Measurements from ENCODE around the gene VPS26A.
"Not testable (repeated sequence)": the region's sequence is repeated elsewhere in the genome, so short reads cannot be mapped to it uniquely, and the experiment has no call there.

VPS26A gene

DNA sequence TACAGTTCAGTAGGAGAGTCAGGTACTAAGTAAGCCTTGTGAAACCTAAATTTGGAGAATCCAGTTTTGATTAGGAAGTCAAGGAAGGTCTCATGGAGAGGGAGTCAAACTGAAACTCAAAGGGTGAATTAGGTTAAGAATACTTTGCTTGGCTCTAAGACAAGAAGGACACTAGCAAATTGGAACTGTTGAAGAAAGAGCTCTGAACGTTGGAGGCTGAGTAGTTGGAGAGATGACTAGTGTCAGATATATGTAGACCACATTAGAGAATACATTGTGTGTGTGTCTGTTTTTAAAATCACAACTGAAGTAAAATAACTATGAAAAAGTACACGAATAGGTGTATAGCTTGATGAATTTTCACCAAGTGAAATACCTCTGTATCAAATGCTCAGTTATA, 6.3 kb downstream of the VPS26A start:
- H3K4me3 ChIP-seq (ENCODE audit: low read depth, low read length): no peak overlapping the region
- no peak for TF ChIP-seq MAX (IDR thresholded peaks at IDR 0.05; ENCODE audit: low read depth, low read length)
- TF ChIP-seq POLR2A (IDR thresholded peaks at IDR 0.05; ENCODE audit: extremely low read depth, insufficient read length): no peak
- TF ChIP-seq MYC (IDR thresholded peaks at IDR 0.05; ENCODE audit: low read depth, low read length): no peak
- no peak for TF ChIP-seq CTCF (IDR thresholded peaks at IDR 0.05; ENCODE audit: low read depth, low read length)
- DNase-seq (ENCODE audit: low read depth): no peak

GRCh38 chr10:69139961-69140360, 16.0 kb downstream of the VPS26A start:
- no peak for TF ChIP-seq MYC (IDR thresholded peaks at IDR 0.05; ENCODE audit: low read depth, low read length)
- no peak for TF ChIP-seq POLR2A (IDR thresholded peaks at IDR 0.05; ENCODE audit: extremely low read depth, insufficient read length)
- TF ChIP-seq CTCF (IDR thresholded peaks at IDR 0.05; ENCODE audit: low read depth, low read length): no peak
- TF ChIP-seq MAX (IDR thresholded peaks at IDR 0.05; ENCODE audit: low read depth, low read length): no peak
- DNase-seq (ENCODE audit: low read depth): no peak
- no peak overlapping the region for H3K4me3 ChIP-seq (ENCODE audit: low read depth, low read length)

GRCh38 chr10:69141304-69141703, 17.3 kb downstream of the VPS26A start:
- TF ChIP-seq MYC (IDR thresholded peaks at IDR 0.05; ENCODE audit: low read depth, low read length) (no peak), MAX (IDR thresholded peaks at IDR 0.05; ENCODE audit: low read depth, low read length) (no peak)
- DNase-seq (ENCODE audit: low read depth): no peak

GRCh38 chr10:69142074-69142473, 18.1 kb downstream of the VPS26A start:
- H3K4me3 ChIP-seq (ENCODE audit: low read depth, low read length); DNase-seq (ENCODE audit: low read depth): not testable (repeated sequence)

More at GRCh38 chr10:69141304-69141703, 17.3 kb downstream of the VPS26A start:
- H3K4me3 ChIP-seq (ENCODE audit: low read depth, low read length): no peak overlapping the region

DNA sequence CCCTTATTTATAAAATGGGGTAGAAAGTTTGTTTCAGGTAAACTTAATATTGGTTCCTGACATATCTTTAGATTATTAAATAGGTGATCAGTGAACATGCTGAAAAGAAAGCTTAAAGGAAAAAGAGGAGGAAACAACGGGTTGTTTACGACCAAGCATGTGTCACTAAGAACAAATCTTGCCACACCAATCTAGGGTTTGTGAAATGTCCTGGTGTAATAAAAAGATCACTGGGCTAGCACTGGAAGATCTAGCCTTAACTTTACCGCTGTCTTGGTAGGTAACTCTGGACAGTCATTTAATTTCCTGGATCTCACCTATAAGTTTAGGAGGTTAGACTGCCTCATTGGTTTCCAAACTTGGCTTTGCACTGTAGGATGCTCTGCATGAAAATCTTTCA, 19.0 kb downstream of the VPS26A start:
- TF ChIP-seq MYC (IDR thresholded peaks at IDR 0.05; ENCODE audit: low read depth, low read length): no peak
- TF ChIP-seq MAX (IDR thresholded peaks at IDR 0.05; ENCODE audit: low read depth, low read length): no peak
- TF ChIP-seq POLR2A (IDR thresholded peaks at IDR 0.05; ENCODE audit: extremely low read depth, insufficient read length): no peak
- no peak for TF ChIP-seq CTCF (IDR thresholded peaks at IDR 0.05; ENCODE audit: low read depth, low read length)
- peak; percentile 28 for DNase-seq (ENCODE audit: low read depth)
- no peak overlapping the region for H3K4me3 ChIP-seq (ENCODE audit: low read depth, low read length)

DNA sequence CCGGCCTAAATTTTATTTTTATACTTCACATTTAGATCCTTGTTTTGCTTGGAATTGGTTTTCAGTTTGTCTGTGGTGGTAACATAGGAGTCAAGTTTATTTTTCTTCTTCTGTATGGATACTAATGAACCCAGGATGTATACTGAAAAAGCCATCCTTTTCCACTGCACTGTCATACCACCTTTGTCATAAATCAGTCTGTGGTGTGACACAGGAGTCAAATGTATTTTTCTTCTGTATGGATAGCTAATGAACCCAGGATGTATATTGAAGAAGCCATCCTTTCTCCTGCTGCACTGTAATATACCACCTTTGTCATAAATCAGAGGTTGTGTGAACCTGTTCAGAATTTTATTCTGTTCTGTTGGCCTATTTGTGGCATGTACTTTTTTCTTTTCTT, 21.4 kb downstream of the VPS26A start:
- H3K4me3 ChIP-seq (ENCODE audit: low read depth, low read length): no peak overlapping the region
- DNase-seq (ENCODE audit: low read depth): no peak
- TF ChIP-seq MYC (IDR thresholded peaks at IDR 0.05; ENCODE audit: low read depth, low read length): no peak
- no peak for TF ChIP-seq POLR2A (IDR thresholded peaks at IDR 0.05; ENCODE audit: extremely low read depth, insufficient read length)
- no peak for TF ChIP-seq CTCF (IDR thresholded peaks at IDR 0.05; ENCODE audit: low read depth, low read length)
- no peak for TF ChIP-seq MAX (IDR thresholded peaks at IDR 0.05; ENCODE audit: low read depth, low read length)

DNA sequence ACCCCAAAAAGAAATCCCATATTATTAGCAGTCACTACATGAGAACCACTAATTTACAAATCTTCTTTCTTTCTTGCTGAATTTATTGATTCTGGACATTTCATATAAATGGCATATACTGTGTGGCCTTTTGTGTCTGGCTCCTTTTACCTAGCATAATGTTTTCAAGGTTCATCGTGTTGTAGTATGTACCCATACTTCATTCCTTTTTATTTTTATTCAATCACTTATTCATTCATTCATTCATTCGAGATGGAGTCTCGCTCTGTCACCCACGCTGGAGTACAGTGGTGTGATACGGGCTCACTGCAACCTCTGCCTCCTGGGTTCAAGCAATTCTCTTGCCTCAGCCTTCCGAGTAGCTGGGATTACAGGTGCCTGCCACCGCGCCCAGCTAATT, 21.9 kb downstream of the VPS26A start:
- DNase-seq (ENCODE audit: low read depth): no peak
- TF ChIP-seq MAX (IDR thresholded peaks at IDR 0.05; ENCODE audit: low read depth, low read length) (no peak), MYC (IDR thresholded peaks at IDR 0.05; ENCODE audit: low read depth, low read length) (no peak), CTCF (IDR thresholded peaks at IDR 0.05; ENCODE audit: low read depth, low read length) (no peak), POLR2A (IDR thresholded peaks at IDR 0.05; ENCODE audit: extremely low read depth, insufficient read length) (no peak)

More for the DNA sequence above, 21.9 kb downstream of the VPS26A start:
- no peak overlapping the region for H3K4me3 ChIP-seq (ENCODE audit: low read depth, low read length)
